HCT116 (cell line): ENCODE measurements around the gene MEOX1. TPM values are rescaled to one million over a fixed set of nuclear protein-coding genes. Genes with fewer than 3 reads are reported as not detected.

ENCODE experiments used
- ATAC-seq: fragments of 200-7000 bp; cut with Tn5 transposase; 2 replicates; pipeline ENCODE4 v1.9.1; 2020; ENCODE audit warnings: mild to moderate bottlenecking, moderate library complexity
- BruUV-seq: library from RNA; stranded (reverse); fragments of 400-500 nt; replicated peaks from 2 replicates; lab custom pipeline; 2021; lab: Mats Ljungman, UMichigan
- CTCF ChIA-PET: fragments of 300-600 bp; sonication (Branson Sonifier 250); formaldehyde crosslinking; loops from one replicate; lab custom pipeline; 2021; ENCODE audit warnings: antibody characterized with exemption; lab: Charles Lee
- POLR2A ChIA-PET: fragments of 300-600, 350-600 bp; sonication (Branson Sonifier 250); formaldehyde crosslinking; loops from one replicate; lab custom pipeline; 2021; ENCODE audit warnings: antibody characterized with exemption; lab: Charles Lee
- RAD21 ChIA-PET, 2 experiments: fragments of 300-600 bp; sonication (Branson Sonifier 250); formaldehyde crosslinking; loops; one replicate each; lab custom pipeline; 2023; ENCODE audit warnings: low total read pairs in 2 of 2; ENCODE audit not compliant: uncharacterized antibody in 2 of 2, unreplicated experiment in 2 of 2, low non-redundant PET in 1 of 2; lab: Charles Lee
- DNase-seq: peaks from one replicate; pipeline ENCODE4 v3.0.0-alpha.2; 2010; ENCODE audit warnings: low read depth, low spot score
- H2AFZ ChIP-seq: fragments of 200-600 bp; shearing (Covaris generic), sonication (generic); 2 replicates; pipeline ENCODE4 v1.6.1; 2017; ENCODE audit warnings: low read depth, mixed run types, mixed read lengths, antibody characterized with exemption, low read length; ENCODE audit not compliant: poor library complexity, severe bottlenecking
- H3K27ac ChIP-seq: 2 replicates; pipeline ENCODE4 v1.5.1; 2012; ENCODE audit warnings: low read depth, low read length
- H3K27me3 ChIP-seq: fragments of 200-600 bp; sonication (generic); 2 replicates; pipeline ENCODE4 v1.6.1; 2016; ENCODE audit warnings: mixed run types, low read length, mixed read lengths; ENCODE audit not compliant: insufficient read depth
- H3K36me3 ChIP-seq, 2 experiments: fragments of 200-500 bp in 1 of 2; fragments of 200-600 bp in 1 of 2; sonication (Bioruptor generic) in 1 of 2; sonication (generic) in 1 of 2; 2 replicates each; pipeline versions ENCODE4 v1.5.1 to v1.6.1; 2014 to 2016; ENCODE audit warnings: low read length in 2 of 2, inconsistent platforms in 1 of 2, mixed read lengths in 1 of 2, mixed run types in 1 of 2; ENCODE audit not compliant: insufficient read depth in 2 of 2, control insufficient read depth in 1 of 2
- H3K4me1 ChIP-seq, 2 experiments: fragments of 200-600 bp in 1 of 2; sonication (generic) in 1 of 2; 2 replicates each; pipeline versions ENCODE4 v1.5.1 to v1.6.1; 2012 to 2017; ENCODE audit warnings: low read length in 2 of 2, inconsistent platforms in 1 of 2, mild to moderate bottlenecking in 1 of 2, mixed read lengths in 1 of 2, mixed run types in 1 of 2, moderate library complexity in 1 of 2; ENCODE audit not compliant: insufficient read depth in 2 of 2, control insufficient read depth in 1 of 2
- H3K4me2 ChIP-seq: fragments of 200-600 bp; sonication (generic); 2 replicates; pipeline ENCODE4 v1.6.1; 2017; ENCODE audit warnings: mixed run types, low read length, mixed read lengths
- H3K4me3 ChIP-seq, 2 experiments: fragments of 200-600 bp in 1 of 2; sonication (generic) in 1 of 2; replicated peaks in 1 of 2; 2 replicates each; pipeline ENCODE4 v1.5.1; 2011 to 2016; ENCODE audit warnings: low read length in 2 of 2, control low read depth in 1 of 2, low read depth in 1 of 2, mild to moderate bottlenecking in 1 of 2, mixed read lengths in 1 of 2, mixed run types in 1 of 2
- H3K79me2 ChIP-seq: fragments of 200-600 bp; sonication (generic); 2 replicates; pipeline ENCODE4 v1.6.1; 2017; ENCODE audit warnings: mild to moderate bottlenecking, mixed run types, low read length, moderate library complexity, mixed read lengths; ENCODE audit not compliant: insufficient read depth
- H3K9ac ChIP-seq: fragments of 200-600 bp; sonication (generic); 2 replicates; pipeline ENCODE4 v1.6.1; 2016; ENCODE audit warnings: low read length, mixed read lengths
- H3K9me2 ChIP-seq: fragments of 200-600 bp; sonication (generic), shearing (Covaris generic); 2 replicates; pipeline ENCODE4 v1.6.1; 2017; ENCODE audit warnings: mixed run types, mild to moderate bottlenecking, moderate library complexity; ENCODE audit not compliant: insufficient read depth
- H3K9me3 ChIP-seq, 2 experiments: fragments of 200-500 bp in 1 of 2; fragments of 200-600 bp in 1 of 2; sonication (Bioruptor generic) in 1 of 2; sonication (generic) in 1 of 2; 2 replicates each; pipeline ENCODE4 v1.6.1; 2014 to 2017; ENCODE audit warnings: low read length in 2 of 2, mixed read lengths in 2 of 2, inconsistent platforms in 1 of 2, low read depth in 1 of 2, mild to moderate bottlenecking in 1 of 2, mixed run types in 1 of 2, moderate library complexity in 1 of 2; ENCODE audit not compliant: control insufficient read depth in 1 of 2, insufficient read depth in 1 of 2
- H4K20me1 ChIP-seq: fragments of 200-600 bp; sonication (generic), shearing (Covaris generic); 2 replicates; pipeline ENCODE4 v1.6.1; 2017; ENCODE audit warnings: mixed run types, mild to moderate bottlenecking, moderate library complexity; ENCODE audit not compliant: insufficient read depth
- CEBPB ChIP-seq: IDR thresholded peaks from 2 replicates; pipeline ENCODE4 v1.6.1; 2012; ENCODE audit warnings: low read depth
- ELF1 ChIP-seq: IDR thresholded peaks from 2 replicates; pipeline ENCODE4 v1.6.1; 2012; ENCODE audit warnings: low read depth, borderline replicate concordance
- FOSL1 ChIP-seq: IDR thresholded peaks from 2 replicates; pipeline ENCODE4 v1.6.1; 2012; ENCODE audit warnings: low read depth
- JUND ChIP-seq: IDR thresholded peaks from 2 replicates; pipeline ENCODE4 v1.6.1; 2012
- POLR2A ChIP-seq: IDR thresholded peaks from 2 replicates; pipeline ENCODE4 v1.7.0; 2011; ENCODE audit warnings: borderline replicate concordance; ENCODE audit not compliant: insufficient read depth, insufficient read length; ENCODE audit errors: extremely low read depth
- RAD21 ChIP-seq: IDR thresholded peaks from 2 replicates; pipeline ENCODE4 v1.6.1; 2012; ENCODE audit warnings: low read depth, mild to moderate bottlenecking
- SP1 ChIP-seq: IDR thresholded peaks from 2 replicates; pipeline ENCODE4 v1.6.1; 2012; ENCODE audit warnings: low read depth
- SRF ChIP-seq: IDR thresholded peaks from 2 replicates; pipeline ENCODE4 v1.6.1; 2012; ENCODE audit warnings: low read depth
- TCF7L2 ChIP-seq: IDR thresholded peaks from 2 replicates; pipeline ENCODE4 v1.7.0; 2011; ENCODE audit warnings: borderline replicate concordance, inconsistent platforms; ENCODE audit not compliant: insufficient read depth, insufficient read length; ENCODE audit errors: extremely low read depth
- YY1 ChIP-seq: IDR thresholded peaks from 2 replicates; pipeline ENCODE4 v1.6.1; 2011; ENCODE audit warnings: low read length, low read depth, moderate library complexity, mild to moderate bottlenecking; ENCODE audit not compliant: insufficient replicate concordance; ENCODE audit errors: extremely low read depth
- ZFX ChIP-seq: fragments of 450-650 bp; IDR thresholded peaks from 2 replicates; pipeline ENCODE4 v1.6.1; 2017
- ZNF274 ChIP-seq: fragments of 200-500 bp; sonication (Bioruptor generic); IDR thresholded peaks from 2 replicates; pipeline ENCODE4 v1.6.1; 2014; ENCODE audit warnings: mild to moderate bottlenecking, low read depth, low read length, inconsistent platforms
- intact Hi-C: fragments of 100-400 bp; cut with micrococcal nuclease; formaldehyde crosslinking; loops from 2 replicates; pipeline ENCODE4 v1.10.0; 2022
- total RNA-seq: library from RNA; stranded (reverse); gene quantifications from one replicate; pipeline ENCODE4 v1.2.1, GENCODE V29; 2021; ENCODE audit not compliant: unreplicated experiment
- TF ChIP-seq, protein P1 (sequence below): IDR thresholded peaks from 2 replicates; pipeline ENCODE4 v1.6.1; 2012
- TF ChIP-seq, protein P2 (sequence below), 3 experiments: fragments of 200-600 bp in 1 of 3; sonication (generic) in 1 of 3; IDR thresholded peaks in 2 of 3; conservative IDR thresholded peaks in 1 of 3; 2 replicates each; pipeline ENCODE4 v1.5.1; 2012 to 2017; ENCODE audit warnings: low read depth in 2 of 3, low read length in 2 of 3, antibody characterized with exemption in 1 of 3, borderline replicate concordance in 1 of 3, control low read depth in 1 of 3, mild to moderate bottlenecking in 1 of 3, mixed read lengths in 1 of 3, mixed run types in 1 of 3, moderate library complexity in 1 of 3; ENCODE audit not compliant: insufficient read depth in 1 of 3
- TF ChIP-seq, protein P3 (sequence below): IDR thresholded peaks from 2 replicates; pipeline ENCODE4 v1.6.1; 2011; ENCODE audit warnings: mild to moderate bottlenecking, low read length, moderate library complexity; ENCODE audit not compliant: insufficient replicate concordance; ENCODE audit errors: extremely low read depth

The MEOX1 gene
- total RNA-seq, 1 experiment from 2014 or later = not detected

DNA sequence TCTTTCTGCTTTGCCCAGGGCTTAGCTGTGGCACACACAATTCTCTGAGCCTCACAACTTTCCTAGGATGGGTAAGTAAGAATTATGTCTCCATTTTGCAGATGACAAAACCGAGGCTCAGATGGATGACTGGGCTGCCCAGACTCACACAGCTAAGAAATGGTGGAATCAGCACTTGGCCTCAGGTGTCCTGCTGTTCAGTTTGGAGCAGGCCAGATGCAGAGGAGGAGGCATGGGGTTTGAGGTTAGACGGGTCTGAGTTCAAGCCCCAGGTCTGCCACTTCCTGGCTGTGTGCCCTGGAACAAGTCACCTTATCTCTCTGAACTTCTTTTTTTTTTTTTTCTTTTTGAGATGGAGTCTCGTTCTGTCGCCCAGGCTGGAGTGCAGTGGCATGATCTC, 1.7 kb upstream of the MEOX1 start:
- no peaks in the 10 kb centered on the region for H3K9me3 ChIP-seq
- ATAC-seq (no peak), DNase-seq (no peak)
- no peak overlapping the region for H2AFZ ChIP-seq
- no peaks in the 10 kb centered on the region for H3K9me2 ChIP-seq
- intact Hi-C loops = no loop called here
- TF ChIP-seq SP1 (no peak), RAD21 (no peak), JUND (no peak), CEBPB (no peak), FOSL1 (no peak), ELF1 (no peak), POLR2A (no peak), SRF (no peak), ZFX (no peak), TCF7L2 (no peak)
- TF ChIP-seq, protein P1, sequence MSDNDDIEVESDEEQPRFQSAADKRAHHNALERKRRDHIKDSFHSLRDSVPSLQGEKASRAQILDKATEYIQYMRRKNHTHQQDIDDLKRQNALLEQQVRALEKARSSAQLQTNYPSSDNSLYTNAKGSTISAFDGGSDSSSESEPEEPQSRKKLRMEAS = no peak
- H4K20me1 ChIP-seq = no peaks in the 10 kb centered on the region
- no peaks in the 10 kb centered on the region for H3K79me2 ChIP-seq
- H3K27me3 ChIP-seq = no peaks in the 10 kb centered on the region
- no peaks in the 10 kb centered on the region for H3K36me3 ChIP-seq
- ChIA-PET RAD21 (no interaction called here), CTCF (no interaction called here), POLR2A (no interaction called here)
- peaks cover 2 to 9% of the 10 kb centered on the region in 2 experiments; a peak in 3 of 4 replicates for H3K4me1 ChIP-seq
- H3K4me3 ChIP-seq = no peak overlapping the region
- H3K9ac ChIP-seq = no peak overlapping the region
- H3K4me2 ChIP-seq = no peak overlapping the region
- BruUV-seq = no TSS peak
- H3K27ac ChIP-seq = no peak overlapping the region

DNA sequence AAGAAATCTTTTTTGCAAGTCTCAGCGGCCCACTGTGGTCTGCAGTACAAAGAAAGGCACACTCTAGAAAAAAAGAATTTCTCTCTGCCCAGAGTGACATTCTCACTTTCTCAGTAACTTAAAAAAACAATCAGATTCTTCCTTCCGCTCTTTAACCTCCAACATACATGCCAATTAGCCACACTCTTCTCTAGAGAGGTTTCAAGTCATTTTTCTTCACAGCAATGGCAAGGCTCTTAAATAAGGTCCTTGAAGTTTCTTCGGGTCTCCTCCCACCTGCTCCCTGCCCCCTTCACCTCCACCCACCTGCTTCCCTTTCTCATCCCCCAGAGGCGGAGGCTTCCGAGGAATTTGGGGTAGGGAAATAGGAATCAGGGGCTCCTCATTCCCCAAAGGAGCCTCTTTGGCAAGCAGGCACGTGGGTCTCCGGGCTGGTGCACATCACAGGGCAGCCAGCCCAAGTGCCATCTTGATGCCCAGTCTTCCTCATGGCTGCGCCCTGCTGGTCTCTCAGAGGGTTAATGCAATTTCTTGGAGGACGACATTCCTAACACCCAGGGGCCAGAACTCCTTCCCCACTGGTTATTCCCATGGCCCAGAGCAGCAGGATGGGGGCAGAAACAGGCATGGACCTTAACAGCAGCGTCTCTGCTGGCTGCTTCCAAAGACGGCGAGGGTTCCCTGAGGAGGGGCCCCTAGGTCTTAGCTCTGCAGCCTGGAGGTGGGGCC, 855 bp upstream of the MEOX1 start:
- intact Hi-C loops = no loop called here
- Histone ChIP-seq H3K9me2 (no peaks in the 10 kb centered on the region), H3K9me3 (no peaks in the 10 kb centered on the region), H3K79me2 (no peaks in the 10 kb centered on the region), H3K4me3 (no peak overlapping the region), H3K27me3 (no peaks in the 10 kb centered on the region), H3K4me2 (no peak overlapping the region), H2AFZ (no peak overlapping the region), H3K27ac (no peak overlapping the region), H3K4me1 (peaks cover 2 to 9% of the 10 kb centered on the region in 2 experiments; a peak in 3 of 4 replicates), H3K36me3 (no peaks in the 10 kb centered on the region), H4K20me1 (no peaks in the 10 kb centered on the region), H3K9ac (no peak overlapping the region)
- RAD21 ChIA-PET = no interaction called here
- CTCF ChIA-PET = no interaction called here
- TF ChIP-seq, protein P2, sequence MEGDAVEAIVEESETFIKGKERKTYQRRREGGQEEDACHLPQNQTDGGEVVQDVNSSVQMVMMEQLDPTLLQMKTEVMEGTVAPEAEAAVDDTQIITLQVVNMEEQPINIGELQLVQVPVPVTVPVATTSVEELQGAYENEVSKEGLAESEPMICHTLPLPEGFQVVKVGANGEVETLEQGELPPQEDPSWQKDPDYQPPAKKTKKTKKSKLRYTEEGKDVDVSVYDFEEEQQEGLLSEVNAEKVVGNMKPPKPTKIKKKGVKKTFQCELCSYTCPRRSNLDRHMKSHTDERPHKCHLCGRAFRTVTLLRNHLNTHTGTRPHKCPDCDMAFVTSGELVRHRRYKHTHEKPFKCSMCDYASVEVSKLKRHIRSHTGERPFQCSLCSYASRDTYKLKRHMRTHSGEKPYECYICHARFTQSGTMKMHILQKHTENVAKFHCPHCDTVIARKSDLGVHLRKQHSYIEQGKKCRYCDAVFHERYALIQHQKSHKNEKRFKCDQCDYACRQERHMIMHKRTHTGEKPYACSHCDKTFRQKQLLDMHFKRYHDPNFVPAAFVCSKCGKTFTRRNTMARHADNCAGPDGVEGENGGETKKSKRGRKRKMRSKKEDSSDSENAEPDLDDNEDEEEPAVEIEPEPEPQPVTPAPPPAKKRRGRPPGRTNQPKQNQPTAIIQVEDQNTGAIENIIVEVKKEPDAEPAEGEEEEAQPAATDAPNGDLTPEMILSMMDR (IDR thresholded peaks at IDR 0.05 in 2 of 3, conservative IDR thresholded peaks at IDR 0.05 in 1 of 3; ENCODE audit: borderline replicate concordance in 1 of 3, insufficient read depth in 1 of 3, low read depth in 2 of 3, low read length in 2 of 3) = no peak
- TF ChIP-seq ZNF274 (no peak), YY1 (no peak), CEBPB (no peak)
- TF ChIP-seq, protein P1 = no peak
- TF ChIP-seq, protein P3, sequence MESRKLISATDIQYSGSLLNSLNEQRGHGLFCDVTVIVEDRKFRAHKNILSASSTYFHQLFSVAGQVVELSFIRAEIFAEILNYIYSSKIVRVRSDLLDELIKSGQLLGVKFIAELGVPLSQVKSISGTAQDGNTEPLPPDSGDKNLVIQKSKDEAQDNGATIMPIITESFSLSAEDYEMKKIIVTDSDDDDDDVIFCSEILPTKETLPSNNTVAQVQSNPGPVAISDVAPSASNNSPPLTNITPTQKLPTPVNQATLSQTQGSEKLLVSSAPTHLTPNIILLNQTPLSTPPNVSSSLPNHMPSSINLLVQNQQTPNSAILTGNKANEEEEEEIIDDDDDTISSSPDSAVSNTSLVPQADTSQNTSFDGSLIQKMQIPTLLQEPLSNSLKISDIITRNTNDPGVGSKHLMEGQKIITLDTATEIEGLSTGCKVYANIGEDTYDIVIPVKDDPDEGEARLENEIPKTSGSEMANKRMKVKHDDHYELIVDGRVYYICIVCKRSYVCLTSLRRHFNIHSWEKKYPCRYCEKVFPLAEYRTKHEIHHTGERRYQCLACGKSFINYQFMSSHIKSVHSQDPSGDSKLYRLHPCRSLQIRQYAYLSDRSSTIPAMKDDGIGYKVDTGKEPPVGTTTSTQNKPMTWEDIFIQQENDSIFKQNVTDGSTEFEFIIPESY = no peak
- POLR2A ChIA-PET = no interaction called here
- ATAC-seq (no peak), DNase-seq (no peak)
- no TSS peak for BruUV-seq
